AG09309 (cell line): ENCODE measurements around the gene THSD4.

ENCODE experiments used
- DNase-seq: peaks from one replicate; pipeline ENCODE4 v3.0.0-alpha.2; 2010; ENCODE audit warnings: low read depth
- H3K4me3 ChIP-seq: 2 replicates; pipeline ENCODE4 v1.5.1; 2011; ENCODE audit warnings: mild to moderate bottlenecking, low read depth, low read length, moderate library complexity; ENCODE audit not compliant: control insufficient read depth
- TF ChIP-seq, protein P1 (sequence below): IDR thresholded peaks from 2 replicates; pipeline ENCODE4 v1.5.1; 2011; ENCODE audit warnings: mild to moderate bottlenecking, low read depth, low read length, inconsistent platforms; ENCODE audit not compliant: insufficient read depth, control insufficient read depth; ENCODE audit errors: missing control alignments

The THSD4 gene

DNA sequence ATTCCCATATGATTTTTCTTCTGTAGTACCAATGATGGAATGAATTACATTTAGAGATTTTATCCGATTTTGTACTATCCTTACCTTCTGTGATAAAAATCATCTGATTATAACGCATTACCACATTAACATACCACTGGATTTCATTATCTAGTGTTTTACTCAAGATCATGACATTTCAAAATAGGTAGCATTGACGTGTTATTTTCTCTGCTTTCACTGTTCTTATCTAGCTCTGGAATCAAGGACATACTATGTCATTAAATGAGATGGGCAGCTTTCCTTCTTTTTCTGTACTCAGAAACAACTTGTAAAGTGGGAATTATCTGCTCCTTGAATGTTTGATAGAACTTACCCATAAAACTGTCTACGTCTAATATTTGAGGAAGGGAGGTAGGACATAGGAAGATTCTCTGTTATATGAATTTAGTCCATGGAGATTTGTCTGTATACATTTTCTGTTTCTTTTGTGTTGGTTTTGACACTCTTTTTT lies 511.4 kb downstream of the THSD4 start:
- DNase-seq, result no peak

DNA sequence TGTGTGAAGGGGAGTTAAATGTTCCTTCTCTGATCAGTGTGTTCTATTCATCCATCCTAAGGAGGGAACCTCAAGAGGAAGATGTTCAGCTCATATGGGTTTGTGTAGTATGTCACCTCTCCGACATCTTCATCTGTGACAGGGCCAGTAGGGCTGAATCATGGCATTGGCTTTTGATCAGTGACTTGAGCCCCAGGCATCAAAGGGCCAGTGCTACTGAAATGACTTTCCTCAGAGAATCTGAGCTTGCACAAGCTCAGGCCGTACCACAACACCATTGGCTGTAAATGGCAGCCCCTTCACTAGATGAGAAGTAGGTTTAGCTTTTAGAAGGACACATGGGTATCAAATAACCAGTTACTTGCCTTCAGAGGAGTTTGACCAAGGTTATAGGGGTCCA lies 511.9 kb downstream of the THSD4 start:
- no peak overlapping the region for H3K4me3 ChIP-seq
- DNase-seq, result no peak
- TF ChIP-seq, protein P1, sequence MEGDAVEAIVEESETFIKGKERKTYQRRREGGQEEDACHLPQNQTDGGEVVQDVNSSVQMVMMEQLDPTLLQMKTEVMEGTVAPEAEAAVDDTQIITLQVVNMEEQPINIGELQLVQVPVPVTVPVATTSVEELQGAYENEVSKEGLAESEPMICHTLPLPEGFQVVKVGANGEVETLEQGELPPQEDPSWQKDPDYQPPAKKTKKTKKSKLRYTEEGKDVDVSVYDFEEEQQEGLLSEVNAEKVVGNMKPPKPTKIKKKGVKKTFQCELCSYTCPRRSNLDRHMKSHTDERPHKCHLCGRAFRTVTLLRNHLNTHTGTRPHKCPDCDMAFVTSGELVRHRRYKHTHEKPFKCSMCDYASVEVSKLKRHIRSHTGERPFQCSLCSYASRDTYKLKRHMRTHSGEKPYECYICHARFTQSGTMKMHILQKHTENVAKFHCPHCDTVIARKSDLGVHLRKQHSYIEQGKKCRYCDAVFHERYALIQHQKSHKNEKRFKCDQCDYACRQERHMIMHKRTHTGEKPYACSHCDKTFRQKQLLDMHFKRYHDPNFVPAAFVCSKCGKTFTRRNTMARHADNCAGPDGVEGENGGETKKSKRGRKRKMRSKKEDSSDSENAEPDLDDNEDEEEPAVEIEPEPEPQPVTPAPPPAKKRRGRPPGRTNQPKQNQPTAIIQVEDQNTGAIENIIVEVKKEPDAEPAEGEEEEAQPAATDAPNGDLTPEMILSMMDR, result no peak

More for the DNA sequence above, 511.4 kb downstream of the THSD4 start:
- TF ChIP-seq, protein P1, result no peak
- no peak overlapping the region for H3K4me3 ChIP-seq

DNA sequence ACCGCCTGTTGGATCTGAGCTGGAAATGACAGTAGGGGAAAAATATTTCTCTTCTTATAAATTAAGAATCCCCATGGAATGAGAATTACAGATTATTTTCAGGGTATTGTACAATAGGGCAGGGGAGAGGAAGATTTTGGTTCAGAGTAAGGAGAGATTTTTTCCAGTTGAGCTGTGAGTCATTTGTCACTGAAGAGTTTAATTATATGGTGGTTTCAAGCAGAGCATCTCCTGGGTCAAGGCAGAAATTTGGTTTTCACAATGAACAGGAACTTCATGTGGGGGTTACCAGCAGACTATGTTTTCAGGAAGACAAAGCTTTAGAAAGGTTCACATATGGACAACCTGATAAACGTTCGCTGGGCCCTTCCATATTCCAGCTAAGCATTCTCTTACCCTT lies 512.3 kb downstream of the THSD4 start:
- TF ChIP-seq, protein P1, result no peak
- DNase-seq, result no peak
- H3K4me3 ChIP-seq, result no peak overlapping the region

DNA sequence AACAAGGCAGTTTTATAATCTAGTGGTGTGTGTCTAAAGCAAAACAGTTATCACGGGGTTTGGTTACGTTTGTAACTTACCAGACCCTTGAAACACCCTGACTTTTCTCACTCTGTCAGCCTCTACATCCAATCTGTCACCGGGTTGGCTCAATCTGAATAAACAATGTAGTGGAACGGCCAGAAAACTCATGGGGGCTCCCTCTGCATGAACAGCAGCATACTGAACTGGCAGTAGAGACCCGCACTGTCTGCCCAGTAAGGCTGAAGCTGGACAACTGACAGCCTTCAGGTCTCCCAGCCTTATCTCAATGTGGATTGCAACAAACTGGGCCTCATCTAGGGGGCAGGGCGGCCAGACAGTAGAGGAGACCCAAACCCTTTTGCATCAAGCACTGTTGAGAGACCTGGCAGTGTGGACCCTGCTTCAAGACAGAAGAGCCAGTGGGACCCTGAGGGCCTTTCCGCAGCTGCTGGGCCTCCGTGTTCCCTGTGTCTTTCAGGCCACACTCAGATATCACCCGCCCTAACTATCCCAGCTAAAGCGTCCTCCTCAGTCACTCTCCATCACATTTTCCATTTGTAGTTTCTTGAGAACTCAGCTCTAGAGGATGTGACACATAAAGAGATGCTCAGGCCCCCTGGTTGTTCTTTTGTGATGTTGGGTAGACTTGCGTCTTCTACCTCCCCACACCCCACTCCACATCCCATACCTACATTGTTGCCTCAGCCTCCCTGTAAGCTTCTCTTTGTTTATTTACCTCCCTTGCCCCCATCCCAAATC lies 513.9 kb downstream of the THSD4 start:
- TF ChIP-seq, protein P1, result no peak
- no peak overlapping the region for H3K4me3 ChIP-seq
- DNase-seq, result no peak

DNA sequence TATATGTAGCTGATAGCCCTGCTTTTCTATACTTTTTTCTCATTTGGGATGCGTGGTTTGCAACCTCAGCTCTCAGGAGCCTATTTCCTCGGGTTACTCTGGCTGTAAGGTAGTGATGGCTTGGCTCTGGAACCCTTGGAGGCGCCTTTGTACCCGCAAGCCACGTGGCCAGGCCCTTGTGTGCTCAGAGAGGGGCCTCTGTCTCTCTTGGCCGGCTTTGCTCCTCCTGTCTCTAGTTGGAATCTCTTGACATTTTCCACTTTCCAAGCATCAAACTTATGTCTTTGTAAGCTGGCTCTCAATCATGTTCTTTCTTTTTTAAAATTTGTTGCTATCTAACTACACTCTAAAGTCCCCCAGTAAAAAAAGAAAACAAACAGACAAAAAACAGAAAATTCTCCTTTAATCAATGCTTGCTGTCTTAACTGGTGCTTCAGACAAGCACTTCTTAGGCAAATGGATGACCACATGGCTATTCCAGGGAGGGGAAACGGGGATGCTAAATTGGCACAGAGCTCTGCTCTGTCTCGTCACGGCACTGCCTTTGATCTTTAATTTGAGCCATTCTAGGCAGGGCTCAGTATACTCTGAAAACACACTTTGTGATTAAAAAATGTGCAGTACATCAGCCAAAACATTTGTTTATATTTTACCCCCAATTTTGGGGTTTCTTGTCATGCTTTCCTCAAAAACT lies 514.7 kb downstream of the THSD4 start:
- no peak for DNase-seq
- TF ChIP-seq, protein P1, result no peak

DNA sequence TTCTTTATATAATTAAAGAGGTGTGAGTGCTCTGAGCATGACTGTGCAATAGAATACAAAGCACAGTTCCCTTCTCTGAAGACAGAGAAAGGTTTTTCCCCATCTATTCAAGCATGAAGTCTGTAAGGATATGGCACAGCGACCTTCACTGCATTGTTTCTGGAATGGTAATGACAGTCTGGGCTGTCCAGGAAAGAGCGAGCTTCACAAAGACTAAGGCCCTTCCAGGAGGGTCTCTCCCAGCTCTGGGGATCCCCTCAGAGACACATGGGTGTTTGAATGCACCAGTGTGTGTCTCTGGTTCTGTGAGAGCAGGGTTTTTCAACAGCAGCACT lies 515.2 kb downstream of the THSD4 start:
- TF ChIP-seq, protein P1, result no peak
- DNase-seq, result no peak
- H3K4me3 ChIP-seq, result no peak overlapping the region

More for the DNA sequence above, 514.7 kb downstream of the THSD4 start:
- H3K4me3 ChIP-seq, result no peak overlapping the region
